Immature natural killer cell (primary cell): ENCODE measurements around the gene ME2. TPM values are rescaled to one million over a fixed set of nuclear protein-coding genes. Genes with fewer than 3 reads are reported as not detected.
"Not testable (repeated sequence)": the region's sequence is repeated elsewhere in the genome, so short reads cannot be mapped to it uniquely, and the experiment has no call there.

Experiments used
- DNase-seq, 3 donors: peaks; one replicate each; pipeline ENCODE4 v3.0.0; 2022; ENCODE audit warnings: mixed read lengths in 1 of 3
- H3K27ac Mint-ChIP-seq, 6 donors: one replicate each; pipeline ENCODE4 v1.8.0; 2020; ENCODE audit warnings: mixed read lengths in 6 of 6, mild to moderate bottlenecking in 5 of 6, inconsistent platforms in 4 of 6, moderate library complexity in 3 of 6
- H3K27me3 Mint-ChIP-seq, 3 donors: one replicate each; pipeline ENCODE4 v1.8.0; 2020 to 2021; ENCODE audit warnings: low read depth in 3 of 3, mild to moderate bottlenecking in 3 of 3, mixed read lengths in 3 of 3, moderate library complexity in 3 of 3, inconsistent platforms in 1 of 3
- H3K36me3 Mint-ChIP-seq, 3 donors: one replicate each; pipeline ENCODE4 v1.8.0; 2020; ENCODE audit warnings: mixed read lengths in 3 of 3, inconsistent platforms in 2 of 3, mild to moderate bottlenecking in 2 of 3
- H3K4me1 Mint-ChIP-seq, 2 donors: one replicate each; pipeline ENCODE4 v1.8.0; 2020; ENCODE audit warnings: inconsistent platforms in 2 of 2, mild to moderate bottlenecking in 2 of 2, mixed read lengths in 2 of 2, moderate library complexity in 1 of 2
- H3K4me3 Mint-ChIP-seq, 5 donors: one replicate each; pipeline ENCODE4 v1.8.0; 2020; ENCODE audit warnings: mild to moderate bottlenecking in 5 of 5, mixed read lengths in 5 of 5, inconsistent platforms in 3 of 5, moderate library complexity in 3 of 5
- H3K9me3 Mint-ChIP-seq, 6 donors: one replicate each; pipeline ENCODE4 v1.8.0; 2020; ENCODE audit warnings: mild to moderate bottlenecking in 6 of 6, mixed read lengths in 6 of 6, inconsistent platforms in 4 of 6, moderate library complexity in 3 of 6
- polyA plus RNA-seq, 3 donors: library from polyadenylated mRNA; unstranded; fragments of 300-500 nt; fragmentation: Illumina TruSeq; gene quantifications; one replicate each; pipeline ENCODE4 v1.2.3, GENCODE V29; 2021

Gene ME2
- polyA plus RNA-seq, 3 donors from 2014 or later = 57.9 to 96.3 (median 71.5) TPM

GRCh38 chr18:50981381-50981780 is 102.5 kb downstream of the ME2 start:
- no peak overlapping the region for H3K4me3 Mint-ChIP-seq
- DNase-seq = no peak
- peaks cover 31 to 37% (median 36%) of the 10 kb centered on the region in 3 donors for H3K36me3 Mint-ChIP-seq
- H3K4me1 Mint-ChIP-seq = peaks cover 0 to 1% of the 10 kb centered on the region in 2 donors
- H3K9me3 Mint-ChIP-seq = peaks cover 0 to 4% (median 2%) of the 10 kb centered on the region in 6 donors
- peak overlapping the region in 1 of 6 donors; percentile 48 for H3K27ac Mint-ChIP-seq
- no peaks in the 10 kb centered on the region for H3K27me3 Mint-ChIP-seq

- Mint-ChIP-seq H3K27ac (no peak overlapping the region), H3K4me1 (peaks cover 0 to 1% of the 10 kb centered on the region in 2 donors), H3K36me3 (peaks cover 24 to 29% (median 27%) of the 10 kb centered on the region in 3 donors), H3K27me3 (no peaks in the 10 kb centered on the region), H3K9me3 (peaks cover 0 to 4% (median 2%) of the 10 kb centered on the region in 6 donors), H3K4me3 (no peak overlapping the region)
- DNase-seq = no peak
Measured at GRCh38 chr18:50982086-50982801, 103.3 kb downstream of the ME2 start.

GRCh38 chr18:50982802-50983179 is 103.9 kb downstream of the ME2 start:
- Mint-ChIP-seq H3K9me3 (peaks cover 0 to 3% (median 0%) of the 10 kb centered on the region in 6 donors), H3K27ac (no peak overlapping the region), H3K4me1 (no peaks in the 10 kb centered on the region), H3K4me3 (no peak overlapping the region), H3K27me3 (no peaks in the 10 kb centered on the region), H3K36me3 (peaks cover 19 to 25% (median 22%) of the 10 kb centered on the region in 3 donors)
- DNase-seq = no peak

GRCh38 chr18:50986360-50987087 is 107.6 kb downstream of the ME2 start:
- DNase-seq = no peak
- Mint-ChIP-seq H3K36me3 (peaks cover 7 to 10% (median 8%) of the 10 kb centered on the region in 3 donors), H3K9me3 (no peaks in the 10 kb centered on the region), H3K4me3 (no peak overlapping the region), H3K27me3 (no peaks in the 10 kb centered on the region), H3K27ac (peak overlapping the region in 1 of 6 donors; percentile 26), H3K4me1 (no peaks in the 10 kb centered on the region)

GRCh38 chr18:50987261-50987660 is 108.3 kb downstream of the ME2 start:
- H3K9me3 Mint-ChIP-seq = no peaks in the 10 kb centered on the region
- no peak for DNase-seq
- H3K4me1 Mint-ChIP-seq = no peaks in the 10 kb centered on the region
- H3K27ac Mint-ChIP-seq = no peak overlapping the region
- no peaks in the 10 kb centered on the region for H3K27me3 Mint-ChIP-seq
- H3K36me3 Mint-ChIP-seq = peaks cover 7 to 13% (median 11%) of the 10 kb centered on the region in 3 donors
- H3K4me3 Mint-ChIP-seq = no peak overlapping the region

GRCh38 chr18:50989711-50990110 is 110.8 kb downstream of the ME2 start:
- H3K36me3 Mint-ChIP-seq = peaks cover 7 to 13% (median 11%) of the 10 kb centered on the region in 3 donors
- H3K4me1 Mint-ChIP-seq = no peaks in the 10 kb centered on the region
- DNase-seq = no peak
- H3K27me3 Mint-ChIP-seq = no peaks in the 10 kb centered on the region
- H3K9me3 Mint-ChIP-seq = no peaks in the 10 kb centered on the region
- no peak overlapping the region for H3K27ac Mint-ChIP-seq
- no peak overlapping the region for H3K4me3 Mint-ChIP-seq

GRCh38 chr18:50992351-50992762 is 113.4 kb downstream of the ME2 start:
- H3K9me3 Mint-ChIP-seq = no peaks in the 10 kb centered on the region
- no peak for DNase-seq
- H3K4me1 Mint-ChIP-seq = no peaks in the 10 kb centered on the region
- H3K27ac Mint-ChIP-seq = no peak overlapping the region
- H3K27me3 Mint-ChIP-seq = no peaks in the 10 kb centered on the region
- H3K4me3 Mint-ChIP-seq = no peak overlapping the region
- H3K36me3 Mint-ChIP-seq = peaks cover 0 to 8% (median 7%) of the 10 kb centered on the region in 3 donors

- H3K36me3 Mint-ChIP-seq = peaks cover 0 to 7% (median 3%) of the 10 kb centered on the region in 3 donors
- no peaks in the 10 kb centered on the region for H3K4me1 Mint-ChIP-seq
- H3K4me3 Mint-ChIP-seq = no peak overlapping the region
- H3K27me3 Mint-ChIP-seq = no peaks in the 10 kb centered on the region
- H3K27ac Mint-ChIP-seq = no peak overlapping the region
- H3K9me3 Mint-ChIP-seq = no peaks in the 10 kb centered on the region
- no peak for DNase-seq
Measured at GRCh38 chr18:50994031-50994430, 115.1 kb downstream of the ME2 start.

GRCh38 chr18:51003174-51003573 is 124.3 kb downstream of the ME2 start:
- not testable (repeated sequence) for H3K9me3 Mint-ChIP-seq, H3K4me3 Mint-ChIP-seq, H3K4me1 Mint-ChIP-seq, H3K27ac Mint-ChIP-seq, H3K27me3 Mint-ChIP-seq, DNase-seq
- H3K36me3 Mint-ChIP-seq = peaks cover 0 to 11% (median 10%) of the 10 kb centered on the region in 3 donors

Other genes with a start within 250 kb of the ME2 start
- gene MRO, start 59.1 kb upstream of the ME2 start, polyA plus RNA-seq = not detected
- 10 to 100 TPM in 2 of 3 donors, 1 to 10 TPM in 1; 9.3 to 23.6 (median 19.8) TPM for gene ELAC1, start 88.9 kb downstream of the ME2 start, polyA plus RNA-seq
- 10 to 100 TPM; 38.8 to 67.2 (median 39.0) TPM for gene SMAD4, start 151.1 kb downstream of the ME2 start, polyA plus RNA-seq